CD4-positive, alpha-beta T cell treated with Interleukin-6 for 4 hours (primary cell): ENCODE data around the gene SVEP1.
"Not testable (repeated sequence)": the region's sequence is repeated elsewhere in the genome, so short reads cannot be mapped to it uniquely, and the experiment has no call there.

Experiments used
- DNase-seq: peaks from one replicate; pipeline ENCODE4 v3.0.0-alpha.2; 2020; ENCODE audit warnings: mixed read lengths

Gene SVEP1

DNA sequence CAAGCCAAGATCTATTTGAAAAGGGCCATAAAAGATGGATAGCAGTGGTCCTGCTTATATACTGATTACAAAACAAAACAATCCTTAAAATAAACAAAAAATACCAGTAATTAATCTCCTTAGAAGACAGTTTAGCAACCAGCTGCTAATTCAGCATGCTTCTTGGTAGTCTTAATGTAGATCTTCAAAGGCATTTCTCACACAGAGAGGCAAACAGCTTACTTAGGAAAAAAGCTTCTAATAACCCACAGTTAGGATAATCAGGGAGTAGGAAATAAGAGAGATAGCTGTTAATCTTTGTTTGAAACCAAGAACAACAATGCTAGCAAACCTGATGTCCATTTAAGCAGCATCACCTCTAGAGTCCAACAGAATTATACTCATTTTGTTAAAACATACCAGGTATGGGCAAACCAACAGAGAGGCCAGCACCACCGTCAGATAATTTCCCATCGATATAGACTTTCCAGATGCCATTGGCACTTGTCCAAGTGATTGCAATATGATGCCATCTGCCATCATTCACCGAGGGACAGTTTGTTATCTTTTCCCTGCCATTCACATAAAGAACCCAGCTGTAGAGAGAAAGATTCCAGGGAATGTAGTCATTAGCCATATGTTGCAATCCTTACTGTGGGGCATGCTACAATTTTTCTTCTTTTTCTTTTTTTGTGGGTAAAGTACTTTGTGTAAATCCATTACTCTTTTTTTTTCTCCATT is 136.2 kb downstream of the SVEP1 start:
- DNase-seq: no peak

DNA sequence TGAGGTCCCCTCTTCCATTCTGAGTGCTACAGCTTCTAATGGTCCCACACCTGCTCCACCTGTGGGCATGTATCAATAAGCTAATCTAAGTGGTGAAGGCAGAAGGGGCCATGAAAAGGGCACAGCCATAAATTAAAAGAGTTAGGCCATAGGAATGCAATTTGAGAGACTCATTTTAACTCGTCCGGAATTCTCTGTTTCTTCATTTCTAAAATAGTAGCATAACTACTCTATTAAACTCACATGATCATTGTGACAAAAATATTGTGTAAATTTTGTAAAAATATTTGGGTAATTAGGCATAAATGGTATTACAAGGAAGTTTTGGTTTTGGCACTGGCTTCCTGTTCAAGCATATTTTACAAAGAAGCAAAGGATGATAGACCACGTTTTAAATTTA is 138.7 kb downstream of the SVEP1 start:
- no peak for DNase-seq

DNA sequence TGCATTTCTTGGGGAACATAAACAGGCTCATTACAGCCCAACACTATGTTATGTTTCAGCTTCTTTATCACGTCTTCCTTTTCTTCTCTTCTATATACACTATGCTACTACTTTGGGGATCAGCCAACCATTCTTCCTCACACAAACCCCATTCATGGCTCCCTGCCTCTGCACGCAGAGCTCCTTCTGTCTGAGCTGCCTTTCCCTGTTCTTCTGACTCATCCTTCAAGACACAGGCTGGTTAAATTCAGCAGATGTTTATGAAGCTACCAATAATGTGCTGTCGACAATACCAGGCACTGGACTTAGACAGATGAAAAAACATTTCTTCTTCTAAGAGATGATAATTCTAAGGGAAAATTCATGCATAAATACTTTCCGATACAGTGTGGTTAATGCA is 139.4 kb downstream of the SVEP1 start:
- DNase-seq: no peak

DNA sequence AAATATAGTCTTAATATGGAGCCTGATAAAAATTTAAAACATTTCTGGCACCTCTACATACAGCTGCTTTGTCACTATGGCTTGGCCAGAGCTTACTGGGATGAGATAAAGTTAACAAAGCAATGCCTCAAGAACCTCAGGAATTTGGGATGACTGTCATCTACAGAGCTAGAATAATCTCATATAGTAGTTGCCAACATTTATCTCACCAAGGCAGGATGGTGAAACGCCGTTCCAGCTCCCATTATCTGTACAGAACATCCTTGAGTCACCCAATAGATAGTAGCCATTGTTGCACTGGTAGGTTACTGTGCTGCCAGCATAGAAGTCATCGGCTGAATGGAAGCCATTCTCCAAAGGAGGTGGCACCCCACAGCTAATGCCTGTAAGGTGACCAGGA is 147.3 kb downstream of the SVEP1 start:
- no peak for DNase-seq

DNA sequence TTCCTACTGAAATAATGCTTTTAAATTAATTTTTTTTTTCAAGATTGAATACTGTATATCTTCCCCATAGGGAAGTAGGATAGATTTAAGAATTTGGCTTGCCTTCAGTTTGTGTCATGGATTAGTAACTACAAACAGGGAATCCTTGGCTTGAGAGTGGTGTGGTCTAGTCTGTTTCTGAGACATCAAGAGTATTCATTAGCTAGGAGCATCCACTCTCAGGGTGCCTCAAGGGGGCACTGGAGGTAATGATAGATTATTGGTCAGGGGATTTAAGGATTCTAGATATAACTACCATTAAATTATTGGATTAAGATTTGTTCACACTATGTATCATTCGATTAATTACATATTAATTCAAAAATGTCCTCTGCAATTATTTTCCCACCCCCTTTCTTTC is 150.1 kb downstream of the SVEP1 start:
- no peak for DNase-seq

DNA sequence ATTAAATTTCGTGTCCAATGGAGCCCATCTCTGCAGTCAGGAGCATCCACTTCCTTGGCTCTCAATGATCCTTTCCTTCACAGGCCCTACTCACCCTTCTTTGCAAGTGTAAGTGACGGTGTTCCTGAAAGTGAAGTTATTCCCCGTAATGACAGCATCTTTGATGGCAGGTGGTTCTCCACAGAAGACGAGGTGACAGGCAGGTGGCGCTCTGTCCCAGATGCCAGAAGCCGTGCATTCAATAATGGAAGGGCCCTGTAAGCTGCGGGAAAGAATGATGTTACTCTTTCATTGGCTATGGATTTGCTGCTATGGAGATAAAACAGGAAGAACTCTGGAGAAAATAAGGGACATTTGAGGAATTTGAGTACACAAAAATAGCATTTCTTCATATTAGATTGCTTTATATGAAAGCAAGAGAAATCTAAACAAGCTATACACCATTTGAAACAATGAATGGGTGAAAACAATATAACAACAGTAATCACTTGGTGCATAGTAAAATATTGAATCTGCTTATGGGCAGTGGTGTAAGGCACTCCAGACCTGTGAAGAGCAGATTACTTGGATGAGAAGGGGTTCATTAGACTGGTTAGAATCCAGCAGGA is 151.9 kb downstream of the SVEP1 start:
- peak; percentile 2 for DNase-seq

DNA sequence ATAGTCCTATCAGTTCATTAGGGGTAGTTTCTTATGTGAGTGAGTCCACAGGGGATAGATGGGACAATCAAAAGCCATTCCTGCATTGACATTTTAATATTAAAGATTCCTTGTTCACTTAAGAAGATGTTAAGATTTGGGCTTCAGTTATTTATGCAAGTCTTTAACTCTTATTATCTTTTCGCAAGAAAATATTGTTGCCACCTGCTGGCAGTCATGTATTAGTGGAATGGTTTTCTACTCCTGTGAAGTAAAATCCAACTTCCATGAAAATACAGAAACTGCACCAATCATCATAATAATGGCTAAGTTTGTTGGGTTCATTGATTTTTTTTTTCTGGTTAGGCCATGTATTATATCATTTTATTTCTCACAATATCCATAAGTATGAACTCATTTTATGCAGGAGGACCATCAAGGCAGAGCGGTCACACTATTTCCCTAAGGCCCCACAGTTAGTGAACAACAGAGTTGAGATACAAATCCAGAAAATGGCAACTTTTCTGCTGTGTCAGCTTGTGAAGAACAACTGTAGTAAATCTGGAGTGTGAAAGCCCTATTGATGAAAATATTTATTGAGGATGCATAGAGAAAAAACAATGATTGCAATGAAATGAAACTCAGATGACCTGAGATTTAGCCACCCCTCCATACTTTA is 153.4 kb downstream of the SVEP1 start:
- no peak for DNase-seq

DNA sequence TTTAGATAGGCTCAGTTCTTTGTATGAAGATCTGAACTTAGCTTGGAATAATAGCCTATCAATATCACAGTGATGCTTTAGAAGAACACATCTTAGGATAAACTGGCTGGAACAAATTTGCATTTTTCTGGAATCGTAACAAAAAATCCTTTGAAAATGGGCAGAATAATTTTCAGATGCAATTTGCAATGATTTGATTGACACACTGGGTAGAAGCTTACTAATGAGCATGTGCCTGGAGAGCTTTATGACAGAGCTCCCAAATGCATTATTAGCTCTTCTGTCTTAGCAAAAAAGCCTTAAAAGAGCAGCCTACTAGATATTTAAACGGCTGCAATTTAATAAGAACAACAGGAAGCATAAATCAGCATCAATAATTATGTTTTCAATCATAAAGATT is 165.1 kb downstream of the SVEP1 start:
- no peak for DNase-seq

DNA sequence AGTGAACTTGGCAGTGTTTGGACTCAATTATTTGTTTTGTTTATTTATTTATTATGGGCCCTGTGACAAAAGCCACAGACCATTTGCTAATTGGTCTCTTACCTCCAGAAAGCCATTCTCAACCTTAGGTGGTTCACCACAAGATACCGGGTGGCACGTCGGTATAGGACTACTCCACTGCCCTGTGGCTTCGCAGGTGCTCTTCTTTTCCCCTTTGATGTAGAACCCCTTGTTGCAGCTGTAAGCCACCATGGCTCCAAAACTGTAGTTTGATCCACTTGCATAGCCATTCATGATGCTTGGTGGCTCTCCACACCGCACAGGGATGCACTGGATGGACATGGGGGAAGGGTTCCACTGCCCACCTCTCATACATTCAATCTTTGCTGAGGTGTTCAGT is 168.6 kb downstream of the SVEP1 start:
- DNase-seq: no peak

DNA sequence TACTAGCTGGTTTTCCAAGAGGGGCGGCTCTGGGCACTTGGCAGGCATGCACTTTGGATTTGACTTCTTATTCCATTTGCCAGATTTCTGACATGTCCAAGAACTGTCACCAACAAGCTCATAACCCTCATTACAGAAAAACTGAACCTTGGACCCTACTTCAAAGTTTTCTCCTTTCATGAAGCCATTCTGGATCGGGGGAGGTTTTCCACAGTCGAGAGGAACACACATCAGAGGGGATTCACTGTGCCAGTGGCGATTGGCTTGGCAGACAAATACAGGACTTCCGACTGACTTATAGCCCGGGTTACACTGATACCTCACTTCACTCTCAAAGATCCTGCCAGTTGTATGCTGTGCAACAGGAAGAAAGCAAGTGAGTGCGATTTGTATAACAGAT is 170.9 kb downstream of the SVEP1 start:
- no peak for DNase-seq

DNA sequence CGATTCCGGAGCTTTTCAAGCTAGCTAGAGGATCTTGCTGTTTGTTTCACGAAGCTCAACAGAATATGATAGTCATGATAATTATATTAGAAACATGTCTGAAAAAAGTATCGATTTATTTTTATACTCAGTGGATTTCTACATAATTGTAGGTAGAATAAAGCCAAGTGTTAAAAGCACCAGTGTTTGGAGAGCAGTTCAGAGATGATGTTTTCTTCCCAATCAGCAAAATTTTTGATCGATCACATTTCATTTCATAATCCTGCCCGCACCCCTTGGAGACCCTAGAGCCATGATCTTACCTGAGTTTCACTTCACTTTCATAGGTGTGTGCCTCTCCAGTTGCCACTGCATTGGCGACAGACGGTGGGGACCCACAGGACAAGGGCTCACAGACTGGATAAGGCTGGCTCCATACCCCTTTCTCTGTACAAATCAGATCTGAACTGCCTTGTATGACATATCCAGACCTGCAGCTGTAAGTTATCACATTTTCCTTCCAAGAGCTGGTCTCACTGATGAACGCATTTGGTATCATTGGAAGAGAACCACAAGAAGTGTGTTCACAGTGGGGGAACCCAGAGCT is 173.6 kb downstream of the SVEP1 start:
- no peak for DNase-seq

DNA sequence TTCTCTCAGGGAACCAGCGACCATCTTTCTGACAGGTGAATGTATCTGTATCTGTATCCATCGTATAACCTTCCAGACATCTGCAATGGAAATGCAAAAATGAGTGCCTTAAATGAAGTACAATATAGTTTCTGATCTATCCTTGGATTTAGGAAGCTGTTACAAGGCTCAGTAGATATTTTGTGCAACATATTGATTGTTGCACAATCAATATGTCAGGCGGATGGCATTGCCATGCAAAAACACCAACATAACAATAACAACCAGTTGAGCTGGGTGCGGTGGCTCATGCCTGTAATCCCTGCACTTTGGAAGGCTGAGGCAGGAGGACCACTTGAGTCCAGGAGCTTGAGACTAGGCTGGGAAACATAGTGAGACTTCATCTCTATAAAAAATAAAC is 175.1 kb downstream of the SVEP1 start:
- no peak for DNase-seq

DNA sequence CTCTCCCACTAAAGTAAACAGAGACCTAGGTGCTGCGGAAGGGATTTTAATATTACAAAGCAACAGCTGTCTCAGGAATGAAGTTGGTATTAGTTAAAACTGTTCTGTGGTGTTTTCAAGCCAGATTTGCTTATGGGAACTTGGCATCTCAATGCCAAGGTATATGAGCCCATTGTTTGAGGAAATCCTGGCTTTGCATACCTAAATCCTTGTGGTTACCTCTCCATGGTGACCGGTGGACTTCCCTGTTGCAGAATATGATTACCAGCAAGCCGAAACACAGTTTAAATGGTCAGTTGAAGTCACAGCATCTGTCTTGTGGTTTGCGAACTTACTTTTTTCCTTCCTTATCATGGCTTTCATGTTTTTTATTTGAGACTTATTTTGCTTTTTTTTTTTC is 179.6 kb downstream of the SVEP1 start:
- DNase-seq: no peak

DNA sequence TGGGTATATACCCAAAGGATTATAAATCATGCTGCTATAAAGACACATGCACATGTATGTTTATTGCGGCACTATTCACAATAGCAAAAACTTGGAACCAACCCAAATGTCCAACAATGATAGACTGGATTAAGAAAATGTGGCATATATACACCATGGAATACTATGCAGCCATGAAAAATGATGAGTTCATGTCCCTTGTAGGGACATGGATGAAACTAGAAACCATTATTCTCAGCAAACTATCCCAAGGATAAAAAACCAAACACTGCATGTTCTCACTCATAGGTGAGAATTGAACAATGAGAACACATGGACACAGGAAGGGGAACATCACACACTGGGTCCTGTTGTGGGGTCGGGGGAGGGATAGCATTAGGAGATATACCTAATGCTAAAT is 180.5 kb downstream of the SVEP1 start:
- DNase-seq: not testable (repeated sequence)

DNA sequence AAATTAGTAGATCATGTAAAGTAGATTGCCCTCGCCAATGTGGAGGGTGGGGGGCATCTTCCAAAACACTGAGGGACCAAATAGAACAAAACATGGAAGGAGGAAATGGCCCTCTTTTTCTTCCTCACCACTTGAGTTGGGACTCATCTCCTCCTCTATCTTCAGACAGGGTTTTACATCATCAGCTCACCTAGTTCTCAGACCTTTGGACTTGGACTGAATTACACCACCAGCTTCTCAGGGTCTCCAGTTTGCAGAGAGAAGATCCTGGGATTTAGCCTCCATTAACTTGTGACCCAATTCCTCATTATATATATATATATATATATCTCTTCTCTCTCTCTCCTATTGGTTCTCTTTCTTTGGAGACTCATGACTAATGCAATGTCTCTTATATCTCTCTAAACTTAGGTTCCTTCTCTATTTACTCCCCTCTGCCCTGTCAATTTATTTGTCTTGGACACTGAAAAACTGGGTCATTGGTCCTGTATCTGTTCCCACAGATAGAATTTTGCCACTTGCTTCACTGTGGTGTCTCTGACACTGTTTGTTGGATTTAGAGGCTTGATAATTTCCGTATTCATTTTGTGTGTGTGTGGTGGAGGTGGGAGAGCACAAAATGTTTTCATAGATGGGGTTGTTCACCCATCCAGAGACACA is 187.6 kb downstream of the SVEP1 start:
- no peak for DNase-seq

DNA sequence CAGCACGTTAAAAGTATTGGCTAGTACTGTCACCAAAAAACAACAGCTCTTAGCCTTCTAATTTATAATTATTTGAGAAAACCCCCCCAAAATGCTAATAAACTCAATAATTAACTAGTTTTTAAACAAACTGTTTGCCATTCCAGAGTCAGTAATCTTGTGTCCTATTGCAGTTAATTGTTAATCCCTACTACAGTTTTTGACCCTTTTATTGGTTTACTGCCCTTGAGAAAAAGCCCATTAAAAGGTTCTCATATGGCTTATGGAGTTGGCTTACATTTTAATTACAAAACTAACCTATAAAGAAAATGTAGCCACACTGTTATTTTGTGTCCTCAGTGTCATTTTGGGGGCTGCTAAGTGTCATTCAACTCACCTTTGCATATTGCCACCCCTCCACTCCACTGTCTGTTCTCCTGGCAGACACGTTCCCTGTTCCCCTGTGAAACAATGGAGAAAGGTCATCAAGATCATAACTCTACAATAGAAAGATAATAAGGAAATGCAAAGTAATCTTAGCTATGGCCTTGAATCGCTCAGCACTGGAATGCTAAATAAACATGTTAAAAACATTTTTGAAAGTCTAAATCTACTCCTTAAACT is 190.3 kb downstream of the SVEP1 start:
- no peak for DNase-seq

DNA sequence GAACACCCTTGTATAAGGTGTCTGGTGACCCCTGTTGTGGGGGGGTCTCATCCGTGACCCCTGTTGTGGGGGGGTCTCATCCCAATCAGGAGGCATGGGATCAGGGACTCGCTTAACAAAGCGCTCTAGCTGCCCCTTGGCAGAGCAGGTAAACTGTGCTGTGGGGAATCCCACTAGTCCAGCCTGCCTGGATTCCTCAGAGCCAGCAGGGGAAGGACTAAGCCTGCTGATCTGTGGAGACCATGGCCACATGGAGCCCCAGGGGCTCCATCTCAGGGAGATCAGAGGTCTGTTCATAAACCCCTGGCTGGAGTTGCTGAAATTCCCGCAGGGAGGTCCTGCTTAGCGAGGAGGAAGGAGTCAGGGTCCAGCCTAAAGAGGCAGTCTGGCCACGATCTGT is 196.1 kb downstream of the SVEP1 start:
- DNase-seq: no peak

DNA sequence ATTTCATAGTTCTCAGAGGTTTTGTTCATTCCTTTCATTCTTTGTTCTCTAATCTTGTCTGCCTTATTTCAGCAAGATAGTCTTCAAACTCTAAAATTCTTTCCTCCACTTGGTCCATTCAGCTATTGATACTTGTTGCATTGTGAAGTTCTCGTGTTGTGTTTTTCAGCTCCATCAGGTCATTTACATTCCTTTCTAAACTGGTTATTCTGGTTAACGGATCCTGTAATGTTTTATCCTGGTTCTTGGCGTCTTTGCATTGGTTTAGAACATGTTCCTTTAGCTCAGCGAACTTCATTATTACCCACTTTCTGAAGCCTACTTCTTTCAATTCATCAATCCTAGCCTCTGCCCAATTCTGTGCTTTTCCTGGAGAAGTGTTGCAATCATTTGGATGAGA is 196.8 kb downstream of the SVEP1 start:
- no peak for DNase-seq

DNA sequence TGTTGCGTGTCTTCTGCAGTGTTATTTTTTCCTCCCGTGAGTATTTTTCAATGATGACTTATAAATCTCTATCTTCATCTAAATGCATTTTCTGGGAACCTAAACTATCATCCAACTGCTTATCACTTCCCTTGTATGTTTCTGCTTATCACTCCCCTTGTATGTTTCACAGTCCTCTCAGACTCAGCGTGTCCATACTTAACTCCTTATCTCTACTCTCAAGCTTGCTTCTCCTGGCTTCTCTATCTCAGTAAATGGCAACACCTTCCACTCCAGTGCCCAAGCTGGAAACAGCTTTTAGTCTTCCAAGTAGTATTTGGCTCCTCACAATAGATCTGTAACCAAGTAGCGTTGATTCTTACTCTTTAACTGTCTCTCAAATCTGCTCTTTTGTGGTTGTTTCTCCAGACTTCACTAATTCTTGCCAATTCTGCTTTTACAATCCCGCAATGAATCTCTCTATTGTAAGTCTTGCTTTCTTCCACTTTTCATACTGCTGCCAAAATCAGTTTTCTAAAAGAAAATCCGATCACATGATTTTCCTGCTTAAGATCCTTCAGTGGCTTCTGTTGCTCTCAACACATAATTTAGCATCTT is 208.0 kb downstream of the SVEP1 start:
- DNase-seq: no peak

DNA sequence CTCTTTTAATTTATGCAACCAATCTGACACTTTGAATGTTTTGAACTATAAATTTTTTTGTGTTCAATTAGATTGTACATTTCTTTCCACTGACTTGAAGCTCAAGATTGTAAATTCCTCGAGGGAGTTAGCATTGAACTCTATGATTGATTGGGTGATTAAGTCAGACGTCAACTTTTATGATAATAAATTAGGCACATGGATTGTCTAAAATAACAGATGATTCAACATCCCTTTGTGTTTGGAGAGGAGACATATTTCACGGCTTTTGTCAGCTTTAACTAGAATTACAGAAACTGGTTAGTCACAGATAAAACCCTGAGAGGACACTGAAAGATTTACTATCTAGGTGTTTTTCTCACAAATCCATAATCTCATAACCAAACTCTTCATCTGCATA is 209.2 kb downstream of the SVEP1 start:
- DNase-seq: no peak

DNA sequence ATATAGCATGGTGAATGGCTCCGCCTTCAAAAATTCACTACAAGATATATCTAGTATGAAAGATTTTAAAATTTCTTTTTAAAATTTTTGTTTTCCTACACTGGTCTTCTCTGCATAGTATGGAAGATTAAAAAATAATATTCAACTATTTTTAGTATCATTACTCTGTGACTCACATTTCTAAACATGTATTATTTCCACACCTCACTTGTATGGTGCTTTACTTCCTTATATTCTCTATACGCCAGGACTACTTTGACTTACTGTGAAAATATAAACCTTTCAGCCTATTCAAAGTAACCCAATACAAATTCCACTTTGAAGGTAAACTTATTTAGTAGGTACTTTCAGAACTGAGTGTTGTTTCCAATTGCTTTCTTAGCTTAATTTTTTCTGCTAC is 215.1 kb downstream of the SVEP1 start:
- no peak for DNase-seq

DNA sequence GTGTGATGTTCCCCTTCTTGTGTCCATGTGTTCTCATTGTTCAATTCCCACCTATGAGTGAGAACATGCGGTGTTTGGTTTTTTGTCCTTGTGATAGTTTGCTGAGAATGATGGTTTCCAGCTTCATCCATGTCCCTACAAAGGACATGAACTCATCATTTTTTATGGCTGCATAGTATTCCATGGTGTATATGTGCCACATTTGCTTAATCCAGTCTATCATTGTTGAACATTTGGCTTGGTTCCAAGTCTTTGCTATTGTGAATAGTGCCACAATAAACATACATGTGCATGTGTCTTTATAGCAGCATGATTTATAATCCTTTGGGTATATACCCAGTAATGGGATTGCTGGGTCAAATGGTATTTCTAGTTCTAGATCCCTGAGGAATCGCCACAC is 220.5 kb downstream of the SVEP1 start:
- DNase-seq: not testable (repeated sequence)

DNA sequence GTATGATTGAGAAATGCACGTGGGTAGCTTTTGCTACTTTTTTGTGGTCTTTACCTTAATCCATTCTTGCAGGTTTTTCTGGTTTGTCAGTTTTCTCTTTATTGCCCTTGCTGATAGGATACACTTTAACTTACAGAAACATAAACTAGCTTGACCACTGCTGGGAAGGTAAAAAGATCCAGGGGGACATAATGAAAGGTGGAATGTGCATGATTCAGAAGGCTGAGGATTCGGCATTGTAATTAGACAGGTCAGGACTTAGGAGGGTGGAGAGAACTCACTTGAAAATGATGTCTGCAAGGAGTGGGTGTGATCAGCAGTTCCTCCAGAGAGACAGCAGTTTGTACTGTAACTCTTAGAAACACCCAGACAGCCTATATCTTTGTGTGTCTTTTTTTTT is 222.0 kb downstream of the SVEP1 start:
- no peak for DNase-seq
